Measurements from ENCODE around the gene KCNK18. TPM values are rescaled to one million over a fixed set of nuclear protein-coding genes. Genes with fewer than 3 reads are reported as not detected.

KCNK18 gene
- total RNA-seq, 1 donor from 2014 or later, result not detected

DNA sequence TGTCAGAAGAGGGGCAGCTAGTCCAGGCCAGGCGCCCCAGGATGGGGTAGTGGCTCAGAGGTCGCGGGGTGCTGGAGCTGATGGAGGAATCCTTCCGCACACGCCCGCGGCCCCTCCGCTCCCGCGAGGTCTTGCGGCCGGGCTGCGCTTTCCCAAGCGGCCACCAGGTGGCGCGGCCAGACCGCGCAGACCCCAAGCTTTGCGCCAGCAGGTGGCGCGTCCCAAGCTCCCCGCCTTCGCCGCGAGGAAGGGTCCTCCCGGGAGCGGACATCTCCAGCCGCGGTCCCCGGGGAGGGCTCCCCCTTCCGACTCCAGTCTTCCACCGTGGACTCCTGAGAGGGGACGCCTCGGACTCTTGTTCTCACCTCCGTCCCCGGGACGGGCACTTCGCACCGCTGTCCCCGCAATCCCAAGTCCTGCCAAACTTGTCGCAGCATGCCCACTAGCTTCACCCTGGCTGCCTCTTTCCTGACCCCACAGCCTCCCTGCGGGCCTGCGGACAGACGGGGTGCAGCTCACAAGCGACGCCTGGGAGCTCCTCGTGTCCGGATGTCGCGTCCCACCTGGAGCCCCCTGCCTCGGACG is 19.4 kb downstream of the KCNK18 start:
- ATAC-seq (peak; percentile 92), DNase-seq (peak; percentile 84)
- Histone ChIP-seq H3K27ac (no peak overlapping the region), H3K4me1 (peaks cover 14% of the 10 kb centered on the region), H3K9me3 (peaks cover 7% of the 10 kb centered on the region), H3K36me3 (no peaks in the 10 kb centered on the region), H3K27me3 (ENCODE audit: low read depth) (peaks cover 32% of the 10 kb centered on the region), H3K4me3 (peak overlapping the region; percentile 56)
- intact Hi-C loops (cut with DNase I), result no loop called here
- TF ChIP-seq, protein P1, sequence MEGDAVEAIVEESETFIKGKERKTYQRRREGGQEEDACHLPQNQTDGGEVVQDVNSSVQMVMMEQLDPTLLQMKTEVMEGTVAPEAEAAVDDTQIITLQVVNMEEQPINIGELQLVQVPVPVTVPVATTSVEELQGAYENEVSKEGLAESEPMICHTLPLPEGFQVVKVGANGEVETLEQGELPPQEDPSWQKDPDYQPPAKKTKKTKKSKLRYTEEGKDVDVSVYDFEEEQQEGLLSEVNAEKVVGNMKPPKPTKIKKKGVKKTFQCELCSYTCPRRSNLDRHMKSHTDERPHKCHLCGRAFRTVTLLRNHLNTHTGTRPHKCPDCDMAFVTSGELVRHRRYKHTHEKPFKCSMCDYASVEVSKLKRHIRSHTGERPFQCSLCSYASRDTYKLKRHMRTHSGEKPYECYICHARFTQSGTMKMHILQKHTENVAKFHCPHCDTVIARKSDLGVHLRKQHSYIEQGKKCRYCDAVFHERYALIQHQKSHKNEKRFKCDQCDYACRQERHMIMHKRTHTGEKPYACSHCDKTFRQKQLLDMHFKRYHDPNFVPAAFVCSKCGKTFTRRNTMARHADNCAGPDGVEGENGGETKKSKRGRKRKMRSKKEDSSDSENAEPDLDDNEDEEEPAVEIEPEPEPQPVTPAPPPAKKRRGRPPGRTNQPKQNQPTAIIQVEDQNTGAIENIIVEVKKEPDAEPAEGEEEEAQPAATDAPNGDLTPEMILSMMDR (IDR thresholded peaks at IDR 0.05), result peak; percentile 100

DNA sequence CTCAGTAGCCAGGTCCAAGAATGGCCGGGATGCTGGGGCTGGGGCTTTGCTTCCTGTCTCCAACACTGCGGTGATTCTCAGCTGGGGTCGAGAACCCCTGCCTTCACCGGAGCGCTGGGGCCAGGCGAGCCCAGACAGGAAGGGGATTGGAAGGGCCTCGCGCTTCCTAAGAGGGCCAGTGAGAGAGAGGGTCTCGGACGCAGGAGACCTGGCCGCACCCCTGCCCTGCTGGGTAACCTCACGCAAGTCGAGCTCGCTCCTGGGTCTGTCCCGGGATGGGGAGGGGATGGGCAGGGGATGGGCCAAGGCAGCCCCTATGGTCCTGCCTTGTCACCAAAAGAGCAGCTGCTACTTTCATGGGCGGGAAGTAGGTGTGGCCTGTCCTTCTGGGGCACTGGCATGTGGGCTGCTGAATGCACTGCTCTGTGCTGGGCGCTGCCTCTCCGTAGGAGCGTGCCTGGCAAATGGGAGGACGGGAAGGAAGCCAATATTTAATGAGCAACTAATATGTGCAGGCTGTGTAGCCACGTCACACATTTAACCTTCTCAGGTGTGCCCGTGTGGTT is 20.0 kb downstream of the KCNK18 start:
- Histone ChIP-seq H3K4me1 (peaks cover 14% of the 10 kb centered on the region), H3K9me3 (peaks cover 6% of the 10 kb centered on the region), H3K36me3 (no peaks in the 10 kb centered on the region), H3K4me3 (peak overlapping the region; percentile 56), H3K27ac (no peak overlapping the region), H3K27me3 (ENCODE audit: low read depth) (peaks cover 32% of the 10 kb centered on the region)
- intact Hi-C loops (cut with DNase I), result no loop called here
- TF ChIP-seq, protein P1 (IDR thresholded peaks at IDR 0.05), result no peak
- ATAC-seq (peak; percentile 45 to 56), DNase-seq (no peak)

DNA sequence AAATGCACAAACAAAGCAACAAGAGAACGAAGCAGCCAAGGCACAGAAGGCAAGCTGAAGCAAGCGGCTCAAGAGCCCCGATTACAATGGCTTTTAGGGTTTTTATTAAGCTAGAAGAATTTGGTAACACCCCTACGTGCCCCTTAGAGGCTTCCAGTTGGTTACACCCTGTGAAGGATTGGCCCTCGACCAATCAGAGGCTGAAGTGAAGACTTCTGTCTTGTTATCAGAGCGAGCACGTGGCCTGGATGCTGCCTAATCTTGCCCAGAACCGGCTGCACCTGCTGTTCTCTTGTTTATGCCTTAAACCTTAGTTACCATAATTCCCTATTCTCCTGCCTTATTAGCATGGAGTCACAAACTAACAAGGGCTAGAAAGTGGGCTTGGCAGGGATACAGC is 21.4 kb downstream of the KCNK18 start:
- H3K4me1 ChIP-seq, result peaks cover 14% of the 10 kb centered on the region
- H3K4me3 ChIP-seq, result no peak overlapping the region
- H3K27me3 ChIP-seq (ENCODE audit: low read depth), result peaks cover 37% of the 10 kb centered on the region
- no peaks in the 10 kb centered on the region for H3K9me3 ChIP-seq
- intact Hi-C loops (cut with DNase I), result no loop called here
- ATAC-seq, result no peak
- H3K27ac ChIP-seq, result no peak overlapping the region
- no peak for DNase-seq
- no peaks in the 10 kb centered on the region for H3K36me3 ChIP-seq
- TF ChIP-seq, protein P1 (IDR thresholded peaks at IDR 0.05), result no peak

DNA sequence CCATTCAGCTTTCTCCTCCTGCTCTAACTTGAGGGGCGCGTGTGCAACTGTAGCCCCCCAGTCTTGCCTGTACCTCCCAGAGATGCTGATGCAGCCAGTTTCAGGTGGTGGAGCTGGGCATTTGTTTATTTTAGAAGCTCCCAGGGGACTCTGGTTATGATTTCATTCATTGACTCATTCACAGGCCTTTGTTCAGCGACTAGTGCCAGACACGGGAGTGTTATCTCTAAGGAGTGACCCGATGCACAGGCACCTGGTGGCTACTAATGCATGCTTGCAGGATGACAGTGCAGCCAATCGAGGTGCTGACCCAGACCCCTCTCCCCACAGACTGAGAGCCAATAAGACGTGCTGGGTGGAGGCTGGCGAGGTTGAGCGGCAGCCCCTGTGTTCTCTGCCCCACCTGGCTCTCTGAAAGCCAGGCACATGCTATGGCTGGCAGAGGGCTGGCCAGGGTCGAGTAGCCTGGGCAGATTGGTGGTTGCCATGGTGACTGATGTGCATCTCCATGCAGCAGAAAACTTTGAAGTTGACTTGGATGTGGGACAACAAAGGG is 23.9 kb downstream of the KCNK18 start:
- no peak for ATAC-seq
- no peak overlapping the region for H3K4me3 ChIP-seq
- no peak for DNase-seq
- TF ChIP-seq, protein P1 (IDR thresholded peaks at IDR 0.05), result no peak
- H3K27ac ChIP-seq, result no peak overlapping the region
- H3K9me3 ChIP-seq, result no peaks in the 10 kb centered on the region
- peaks cover 12% of the 10 kb centered on the region for H3K4me1 ChIP-seq
- peaks cover 28% of the 10 kb centered on the region for H3K27me3 ChIP-seq (ENCODE audit: low read depth)
- no peaks in the 10 kb centered on the region for H3K36me3 ChIP-seq
- intact Hi-C loops (cut with DNase I), result no loop called here

DNA sequence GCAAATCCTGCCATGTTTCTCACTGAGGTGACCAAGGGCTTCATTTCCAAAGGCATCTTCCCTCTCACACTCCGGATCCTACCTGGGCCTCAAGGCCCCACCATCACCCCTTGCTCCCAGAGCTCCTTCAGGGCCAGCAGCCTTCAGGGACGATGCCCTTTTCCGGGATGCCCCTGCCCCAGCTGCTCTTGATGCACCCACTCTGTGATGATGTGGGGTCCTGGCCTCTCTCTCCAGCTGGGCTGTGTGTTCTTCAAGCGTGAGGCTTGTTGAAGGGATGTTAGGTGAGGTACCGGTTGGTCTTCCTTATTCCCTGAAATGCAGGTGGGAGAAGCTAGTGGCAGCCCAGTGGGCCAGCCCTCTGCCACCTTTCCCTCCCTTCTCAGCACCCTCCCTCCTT is 25.3 kb downstream of the KCNK18 start:
- no peaks in the 10 kb centered on the region for H3K4me1 ChIP-seq
- intact Hi-C loops (cut with DNase I), result no loop called here
- peaks cover 18% of the 10 kb centered on the region for H3K27me3 ChIP-seq (ENCODE audit: low read depth)
- H3K9me3 ChIP-seq, result no peaks in the 10 kb centered on the region
- no peak overlapping the region for H3K27ac ChIP-seq
- no peak overlapping the region for H3K4me3 ChIP-seq
- no peak for ATAC-seq
- no peak for DNase-seq
- TF ChIP-seq, protein P1 (IDR thresholded peaks at IDR 0.05), result no peak
- no peaks in the 10 kb centered on the region for H3K36me3 ChIP-seq

Measured in lower lobe of right lung (tissue), 2 donors.